Keratinocyte (primary cell): ENCODE measurements around the gene COPG2. TPM values are rescaled to one million over a fixed set of nuclear protein-coding genes. Genes with fewer than 3 reads are reported as not detected.

Experiments
- DNase-seq: peaks from one replicate; pipeline ENCODE4 v3.0.0-alpha.2; 2011; ENCODE audit warnings: low read depth, missing footprints, low spot score
- FAIRE-seq: peaks from 2 replicates; lab custom pipeline; 2011; peaks lifted over from hg19 to GRCh38; lab: Jason Lieb, UNC
- H2AFZ ChIP-seq: 2 replicates; pipeline ENCODE4 v1.6.0; 2012; ENCODE audit warnings: low read length, control low read depth, inconsistent platforms; ENCODE audit not compliant: control insufficient read depth
- H3K27ac ChIP-seq: 2 replicates; pipeline ENCODE4 v1.5.1; 2011; ENCODE audit warnings: low read length; ENCODE audit not compliant: control insufficient read depth, insufficient read depth
- H3K27me3 ChIP-seq: 3 replicates; pipeline ENCODE4 v1.6.0; 2011; ENCODE audit warnings: low read length; ENCODE audit not compliant: control insufficient read depth, insufficient read depth; ENCODE audit errors: extremely low read depth
- H3K36me3 ChIP-seq, 2 experiments: 2 replicates in 1 of 2; 3 replicates in 1 of 2; pipeline ENCODE4 v1.5.1; 2011; ENCODE audit warnings: low read length in 2 of 2, mild to moderate bottlenecking in 1 of 2; ENCODE audit not compliant: control insufficient read depth in 2 of 2, insufficient read depth in 2 of 2; ENCODE audit errors: extremely low read depth in 1 of 2
- H3K4me1 ChIP-seq: 3 replicates; pipeline ENCODE4 v1.5.1; 2011; ENCODE audit warnings: low read length; ENCODE audit not compliant: control insufficient read depth, insufficient read depth; ENCODE audit errors: extremely low read depth
- H3K4me2 ChIP-seq: 3 replicates; pipeline ENCODE4 v1.6.0; 2011; ENCODE audit warnings: low read depth, low read length; ENCODE audit not compliant: control insufficient read depth, insufficient read depth; ENCODE audit errors: extremely low read depth
- H3K4me3 ChIP-seq, 3 experiments: fragments of 200-600 bp in 1 of 3; sonication (generic) in 1 of 3; 2 replicates in 2 of 3; 3 replicates in 1 of 3; pipeline ENCODE4 v1.5.1; 2011 to 2016; ENCODE audit warnings: low read length in 3 of 3, mild to moderate bottlenecking in 3 of 3, control low read depth in 2 of 3, inconsistent platforms in 1 of 3, low read depth in 1 of 3, mixed read lengths in 1 of 3, mixed run types in 1 of 3, moderate library complexity in 1 of 3; ENCODE audit not compliant: control insufficient read depth in 2 of 3, insufficient read depth in 2 of 3; ENCODE audit errors: extremely low read depth in 1 of 3
- H3K79me2 ChIP-seq: 2 replicates; pipeline ENCODE4 v1.6.0; 2012; ENCODE audit warnings: low read length; ENCODE audit not compliant: control insufficient read depth, insufficient read depth
- H3K9ac ChIP-seq: 3 replicates; pipeline ENCODE4 v1.6.0; 2011; ENCODE audit warnings: low read length; ENCODE audit not compliant: control insufficient read depth, insufficient read depth; ENCODE audit errors: extremely low read depth
- H3K9me1 ChIP-seq: 3 replicates; pipeline ENCODE4 v1.6.0; 2011; ENCODE audit warnings: low read length; ENCODE audit not compliant: control insufficient read depth, insufficient read depth; ENCODE audit errors: extremely low read depth
- H3K9me3 ChIP-seq: 2 replicates; pipeline ENCODE4 v1.5.1; 2012; ENCODE audit warnings: low read depth, low read length; ENCODE audit not compliant: control insufficient read depth
- H4K20me1 ChIP-seq: 3 replicates; pipeline ENCODE4 v1.6.0; 2011; ENCODE audit warnings: low read length; ENCODE audit not compliant: control insufficient read depth, insufficient read depth; ENCODE audit errors: extremely low read depth
- CTCF ChIP-seq, 3 experiments: IDR thresholded peaks in 1 of 3; conservative IDR thresholded peaks in 1 of 3; optimal IDR thresholded peaks in 1 of 3; 2 replicates in 2 of 3; 3 replicates in 1 of 3; pipeline versions ENCODE3 to v1.5.1; 2011; ENCODE audit warnings: low read length in 3 of 3, mild to moderate bottlenecking in 3 of 3, moderate library complexity in 2 of 3, control low read depth in 1 of 3, inconsistent platforms in 1 of 3; ENCODE audit not compliant: insufficient read depth in 2 of 3; ENCODE audit errors: extremely low read depth in 1 of 3
- EZH2 ChIP-seq: IDR thresholded peaks from one replicate; pipeline ENCODE4 v1.6.1; 2012; ENCODE audit warnings: inconsistent platforms, mild to moderate bottlenecking, low read length, moderate library complexity
- dilution Hi-C: fragments of 300-500 bp; cut with MboI; formaldehyde crosslinking; loops from one replicate; pipeline ENCODE4 v1.7.0; 2020; ENCODE audit warnings: low sequenced_read_pairs; ENCODE audit not compliant: extremely low pct_ligation_motif_present
- polyA plus RNA-seq, 5 experiments: library from polyadenylated mRNA; depleted of rRNA in 3 of 5; stranded (reverse) in 3 of 5; stranded (forward) in 1 of 5; unstranded in 1 of 5; fragments of >200 nt; gene quantifications; 1 replicate in 1 of 5; 2 replicates in 3 of 5; 3 replicates in 1 of 5; pipeline versions ENCODE4 v1.2.1 to v1.2.3, GENCODE V29; 2011 to 2012; ENCODE audit warnings: missing spikeins in 2 of 5, low read depth in 1 of 5, low replicate concordance in 1 of 5

Gene COPG2
- polyA plus RNA-seq, 1 donor (not counting 4 experiments of a cell fraction or from before 2014, with no cell fraction given), result 38.8 TPM

DNA sequence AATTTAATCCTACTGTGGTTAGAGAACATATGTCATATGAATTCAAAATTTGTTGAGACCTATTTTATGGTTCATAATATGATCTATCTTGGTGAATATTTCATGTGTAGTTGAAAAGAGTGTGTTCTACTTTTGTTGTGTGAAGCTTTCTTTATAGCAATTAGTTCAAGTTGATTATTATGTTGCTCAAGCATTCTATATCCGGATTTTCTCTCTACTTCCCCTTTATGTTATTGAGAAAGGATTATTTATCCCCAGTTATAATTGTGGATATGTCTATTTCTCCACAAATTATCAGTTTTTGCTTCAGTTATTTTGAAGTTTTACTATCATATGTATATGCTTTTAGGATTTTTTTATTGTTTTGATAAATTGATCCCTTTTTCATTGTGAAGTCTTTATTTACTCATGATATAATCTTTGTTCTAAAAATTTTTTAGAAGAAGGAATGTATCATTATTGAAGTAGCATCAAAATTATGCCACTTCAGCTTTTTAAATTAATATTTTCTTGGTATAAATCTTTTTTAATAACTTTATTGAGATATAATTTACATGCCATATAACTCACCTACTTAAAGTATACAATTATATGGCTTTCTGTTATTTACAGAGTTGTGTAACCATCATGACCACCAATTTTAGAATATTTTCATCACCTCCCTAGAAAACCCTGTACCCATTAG is 188.7 kb downstream of the COPG2 start:
- Histone ChIP-seq H3K9me3 (no peaks in the 10 kb centered on the region), H2AFZ (no peak overlapping the region), H3K79me2 (no peaks in the 10 kb centered on the region), H3K9me1 (no peaks in the 10 kb centered on the region), H3K4me3 (no peak overlapping the region), H3K27ac (no peak overlapping the region), H3K27me3 (peaks cover 2% of the 10 kb centered on the region), H3K4me1 (peaks cover 4% of the 10 kb centered on the region), H3K9ac (no peak overlapping the region), H4K20me1 (no peaks in the 10 kb centered on the region), H3K4me2 (no peak overlapping the region), H3K36me3 (no peaks in the 10 kb centered on the region)
- FAIRE-seq, result no peak
- dilution Hi-C loops, result no loop called here
- no peak for DNase-seq
- TF ChIP-seq CTCF (optimal IDR thresholded peaks at IDR 0.05 in 1 of 3, IDR thresholded peaks at IDR 0.05 in 1 of 3, conservative IDR thresholded peaks at IDR 0.05 in 1 of 3; ENCODE audit: extremely low read depth in 1 of 3, insufficient read depth in 2 of 3, low read length in 3 of 3) (no peak), EZH2 (no peak)

DNA sequence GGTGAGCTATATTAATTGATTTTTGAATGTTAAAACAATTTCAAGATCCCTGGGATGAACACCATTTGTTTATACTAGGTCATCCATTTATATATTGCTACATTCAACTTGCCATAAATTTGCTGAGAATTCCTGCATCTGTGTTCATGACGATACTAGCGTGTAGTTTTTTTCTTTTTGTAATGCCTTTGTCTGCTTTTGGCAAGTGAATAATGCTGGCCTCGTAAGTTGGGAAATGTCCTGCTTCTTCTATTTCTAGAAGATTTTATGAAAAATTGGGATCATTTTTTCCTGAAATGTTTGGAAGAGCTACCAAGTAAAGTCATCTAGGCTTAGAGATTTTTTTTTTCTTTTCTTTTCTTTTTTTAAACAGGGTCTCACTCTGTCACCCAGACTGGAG is 189.6 kb downstream of the COPG2 start:
- no peaks in the 10 kb centered on the region for H3K79me2 ChIP-seq
- H3K4me2 ChIP-seq, result no peak overlapping the region
- H3K27ac ChIP-seq, result no peak overlapping the region
- no peak for DNase-seq
- H3K9me3 ChIP-seq, result no peaks in the 10 kb centered on the region
- no peak overlapping the region for H3K9ac ChIP-seq
- dilution Hi-C loops, result no loop called here
- no peaks in the 10 kb centered on the region for H4K20me1 ChIP-seq
- no peaks in the 10 kb centered on the region for H3K9me1 ChIP-seq
- H3K4me1 ChIP-seq, result no peaks in the 10 kb centered on the region
- FAIRE-seq, result no peak
- no peak for TF ChIP-seq EZH2
- no peak for TF ChIP-seq CTCF (optimal IDR thresholded peaks at IDR 0.05 in 1 of 3, IDR thresholded peaks at IDR 0.05 in 1 of 3, conservative IDR thresholded peaks at IDR 0.05 in 1 of 3; ENCODE audit: extremely low read depth in 1 of 3, insufficient read depth in 2 of 3, low read length in 3 of 3)
- no peaks in the 10 kb centered on the region for H3K36me3 ChIP-seq
- H3K27me3 ChIP-seq, result peaks cover 2% of the 10 kb centered on the region
- no peak overlapping the region for H2AFZ ChIP-seq
- H3K4me3 ChIP-seq, result no peak overlapping the region
